Mucosa of stomach (tissue), 1 donor: ENCODE data around the gene ELAC1.

Experiments
- H3K27me3 ChIP-seq: one replicate; pipeline ENCODE4 v1.7.0; 2013; ENCODE audit warnings: mild to moderate bottlenecking, low read length; ENCODE audit not compliant: control insufficient read depth, insufficient read depth
- H3K36me3 ChIP-seq: one replicate; pipeline ENCODE4 v1.7.0; 2013; ENCODE audit warnings: low read length; ENCODE audit not compliant: control insufficient read depth, insufficient read depth
- H3K4me1 ChIP-seq: one replicate; pipeline ENCODE4 v1.7.0; 2013; ENCODE audit warnings: mild to moderate bottlenecking, low read length; ENCODE audit not compliant: control insufficient read depth, insufficient read depth
- H3K4me3 ChIP-seq: one replicate; pipeline ENCODE4 v1.7.0; 2013; ENCODE audit warnings: low read length
- H3K9ac ChIP-seq: one replicate; pipeline ENCODE4 v1.7.0; 2013; ENCODE audit warnings: mild to moderate bottlenecking, low read length, moderate library complexity
- H3K9me3 ChIP-seq: one replicate; pipeline ENCODE4 v1.7.0; 2013; ENCODE audit warnings: mild to moderate bottlenecking, low read length, moderate library complexity; ENCODE audit not compliant: control insufficient read depth
- donor health status: Pancreatic carcinoma.

ELAC1 gene

DNA sequence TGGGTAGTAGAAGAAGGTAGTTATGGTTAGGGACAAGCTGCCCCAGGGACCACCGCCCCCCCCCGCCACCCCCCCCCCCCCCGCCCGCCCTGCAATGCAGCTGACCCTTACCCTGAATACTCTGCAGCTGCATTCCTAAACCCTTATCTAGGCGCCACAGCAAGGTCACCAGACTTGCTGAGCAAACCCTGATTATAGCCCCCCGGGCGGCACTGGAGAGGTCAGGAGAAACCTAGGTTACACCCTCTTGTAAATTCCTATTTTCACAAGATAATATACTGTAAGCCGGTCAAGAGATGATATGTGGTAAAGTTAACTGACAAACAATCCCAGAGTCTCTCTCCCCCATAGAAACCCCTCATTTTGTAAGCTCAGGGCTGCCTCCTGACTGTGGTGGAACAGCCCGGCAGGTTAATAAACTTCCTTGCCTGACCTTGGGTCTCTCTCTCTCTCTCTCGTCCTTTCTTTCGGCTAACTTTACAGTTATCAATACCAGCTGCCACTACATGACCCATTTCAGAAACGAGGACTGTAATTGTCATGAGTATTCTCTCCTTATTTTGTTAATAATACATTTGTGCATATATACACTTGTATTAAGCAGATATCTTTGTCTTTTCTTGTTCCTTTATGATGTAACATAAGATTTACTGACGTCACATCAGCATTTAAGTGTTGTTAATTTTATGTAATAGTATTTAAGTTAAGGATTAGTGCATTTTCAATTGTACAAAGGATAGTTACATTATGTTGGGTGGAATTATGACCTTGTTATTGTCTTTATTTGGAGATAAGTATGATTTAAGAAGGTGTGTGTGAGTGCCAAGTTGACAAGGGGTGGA lies 39.3 kb downstream of the ELAC1 start:
- Histone ChIP-seq H3K4me1 (no peaks in the 10 kb centered on the region), H3K36me3 (no peaks in the 10 kb centered on the region), H3K27me3 (no peaks in the 10 kb centered on the region), H3K9ac (no peak overlapping the region), H3K4me3 (no peak overlapping the region), H3K9me3 (no peaks in the 10 kb centered on the region)

GRCh38 chr18:51007790-51008139 lies 39.9 kb downstream of the ELAC1 start:
- Histone ChIP-seq H3K4me1 (no peaks in the 10 kb centered on the region), H3K9me3 (no peaks in the 10 kb centered on the region), H3K27me3 (no peaks in the 10 kb centered on the region), H3K36me3 (no peaks in the 10 kb centered on the region), H3K9ac (no peak overlapping the region), H3K4me3 (no peak overlapping the region)

GRCh38 chr18:51009072-51009471 lies 41.2 kb downstream of the ELAC1 start:
- no peak overlapping the region for H3K9ac ChIP-seq
- H3K4me1 ChIP-seq: no peaks in the 10 kb centered on the region
- H3K36me3 ChIP-seq: no peaks in the 10 kb centered on the region
- no peaks in the 10 kb centered on the region for H3K9me3 ChIP-seq
- H3K27me3 ChIP-seq: no peaks in the 10 kb centered on the region
- no peak overlapping the region for H3K4me3 ChIP-seq

DNA sequence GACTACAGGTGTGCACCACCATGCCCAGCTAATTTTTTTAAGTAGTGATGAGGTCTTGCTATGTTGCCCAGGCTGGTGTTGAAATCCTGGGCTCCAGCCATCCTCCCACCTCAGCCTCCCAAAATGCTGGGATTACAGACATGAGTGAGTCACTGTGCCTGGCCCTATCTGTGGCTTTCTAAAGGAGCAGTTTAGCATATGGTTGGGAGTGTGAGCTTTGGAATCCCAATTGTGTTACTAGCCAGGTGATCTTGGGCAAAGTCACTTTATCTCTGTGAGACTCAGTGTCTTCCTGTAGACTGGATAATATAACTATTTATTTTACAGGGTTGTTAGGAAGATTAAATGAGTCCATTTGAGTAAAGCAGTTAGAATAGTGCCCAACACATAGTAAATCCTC lies 42.4 kb downstream of the ELAC1 start:
- Histone ChIP-seq H3K4me1 (no peaks in the 10 kb centered on the region), H3K36me3 (no peaks in the 10 kb centered on the region), H3K4me3 (no peak overlapping the region), H3K9ac (no peak overlapping the region), H3K9me3 (no peaks in the 10 kb centered on the region), H3K27me3 (no peaks in the 10 kb centered on the region)

- Histone ChIP-seq H3K9me3 (no peaks in the 10 kb centered on the region), H3K36me3 (no peaks in the 10 kb centered on the region), H3K9ac (no peak overlapping the region), H3K27me3 (no peaks in the 10 kb centered on the region), H3K4me3 (no peak overlapping the region), H3K4me1 (no peaks in the 10 kb centered on the region)
Measured at GRCh38 chr18:51011709-51012108, 43.9 kb downstream of the ELAC1 start.

- Histone ChIP-seq H3K9ac (no peak overlapping the region), H3K4me1 (no peaks in the 10 kb centered on the region), H3K9me3 (no peaks in the 10 kb centered on the region), H3K27me3 (no peaks in the 10 kb centered on the region), H3K36me3 (no peaks in the 10 kb centered on the region), H3K4me3 (no peak overlapping the region)
Measured at GRCh38 chr18:51012441-51012840, 44.6 kb downstream of the ELAC1 start.

- no peaks in the 10 kb centered on the region for H3K27me3 ChIP-seq
- H3K36me3 ChIP-seq: no peaks in the 10 kb centered on the region
- no peak overlapping the region for H3K9ac ChIP-seq
- no peaks in the 10 kb centered on the region for H3K9me3 ChIP-seq
- H3K4me1 ChIP-seq: no peaks in the 10 kb centered on the region
- H3K4me3 ChIP-seq: no peak overlapping the region
Measured at GRCh38 chr18:51013259-51013658, 45.4 kb downstream of the ELAC1 start.

DNA sequence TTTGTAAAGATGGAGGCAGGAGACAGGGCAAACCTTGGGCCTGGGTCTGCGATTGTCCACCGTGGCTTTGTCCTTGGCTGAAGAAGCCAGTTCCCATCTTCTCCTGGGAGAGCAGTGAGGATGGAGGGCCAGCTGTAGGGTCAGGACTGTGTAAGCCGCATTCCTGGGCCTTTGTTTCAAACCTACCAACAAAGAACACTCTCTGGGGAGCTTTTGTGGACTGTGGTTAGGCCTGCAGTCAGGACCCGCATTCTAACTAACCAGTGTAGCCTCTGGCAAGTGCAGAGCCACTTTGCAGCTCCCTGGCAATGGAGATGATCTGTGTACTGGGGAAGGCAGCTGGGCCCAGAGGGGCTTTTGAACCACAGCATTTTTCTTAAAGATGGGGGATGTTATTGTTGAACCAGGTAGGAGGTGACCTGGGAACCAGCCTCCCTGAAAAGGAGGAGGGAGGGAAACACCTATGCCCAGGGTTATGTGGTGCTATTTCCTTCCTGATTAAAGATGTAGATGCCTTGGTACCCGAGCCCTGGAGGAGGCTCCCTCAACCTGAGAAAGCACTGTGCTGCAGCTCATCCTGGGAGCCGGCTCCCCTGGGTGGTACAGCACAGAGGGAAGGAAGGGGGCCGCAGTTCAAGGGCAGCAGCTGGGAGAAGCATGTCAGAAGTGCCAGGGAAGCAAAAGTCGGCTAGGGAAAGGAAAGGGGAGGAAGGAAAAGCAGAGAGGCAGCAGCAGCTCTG lies 49.5 kb downstream of the ELAC1 start:
- no peaks in the 10 kb centered on the region for H3K27me3 ChIP-seq
- no peaks in the 10 kb centered on the region for H3K9me3 ChIP-seq
- H3K9ac ChIP-seq: no peak overlapping the region
- H3K4me3 ChIP-seq: no peak overlapping the region
- H3K4me1 ChIP-seq: no peaks in the 10 kb centered on the region
- H3K36me3 ChIP-seq: no peaks in the 10 kb centered on the region

DNA sequence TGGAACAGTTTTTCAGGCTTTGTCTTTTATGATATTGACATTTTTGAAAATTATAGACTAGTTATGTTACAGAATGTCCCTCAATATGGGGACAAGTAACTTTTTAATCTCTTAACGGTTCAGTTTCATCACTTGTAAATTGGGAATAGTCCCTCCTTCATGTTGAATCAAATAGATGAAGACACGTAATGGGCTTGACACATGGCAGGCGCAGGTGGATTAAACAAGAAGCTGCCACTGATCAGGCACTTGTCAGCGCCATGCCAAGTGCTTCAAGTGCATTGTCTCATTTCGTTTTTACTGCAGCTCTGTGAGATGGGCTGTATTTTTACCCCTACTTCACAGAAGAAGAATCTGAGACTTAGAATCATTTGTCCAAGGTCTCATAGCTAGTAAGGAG lies 52.7 kb downstream of the ELAC1 start:
- no peaks in the 10 kb centered on the region for H3K27me3 ChIP-seq
- no peak overlapping the region for H3K4me3 ChIP-seq
- no peaks in the 10 kb centered on the region for H3K9me3 ChIP-seq
- H3K36me3 ChIP-seq: no peaks in the 10 kb centered on the region
- no peaks in the 10 kb centered on the region for H3K4me1 ChIP-seq
- H3K9ac ChIP-seq: no peak overlapping the region

DNA sequence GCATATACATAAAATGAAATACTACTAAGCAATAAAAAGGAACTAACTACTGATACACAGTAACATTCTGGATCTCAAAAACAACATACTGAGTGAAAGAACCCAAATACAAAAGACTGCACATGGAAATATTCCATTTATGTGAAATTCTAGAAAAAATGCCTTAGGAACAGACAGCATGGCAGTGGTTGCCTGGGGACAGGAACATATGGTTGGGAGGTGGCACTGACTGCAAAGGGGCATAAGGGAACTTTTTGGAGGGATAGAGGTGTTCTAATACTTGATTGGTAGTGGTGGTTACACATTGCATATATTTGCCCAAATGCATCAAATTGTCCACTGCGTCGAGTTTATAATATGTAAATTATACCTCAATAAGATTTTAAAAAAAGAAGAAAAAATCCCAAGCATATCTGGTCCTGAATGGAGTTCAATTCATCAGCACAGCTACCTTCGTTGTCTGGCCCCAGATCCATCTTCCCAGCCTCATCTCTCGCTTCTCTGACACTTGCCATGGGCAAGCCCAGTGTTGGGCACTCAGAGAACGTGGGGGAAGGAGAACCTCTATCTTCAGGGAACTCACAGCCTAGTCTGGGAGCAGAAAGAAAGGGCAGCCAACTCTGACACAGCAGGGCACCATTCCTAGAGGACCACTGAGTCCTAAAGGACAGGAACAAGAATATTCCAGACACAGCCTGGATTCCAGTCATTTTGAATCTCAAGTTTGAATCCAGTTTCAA lies 53.6 kb downstream of the ELAC1 start:
- no peak overlapping the region for H3K9ac ChIP-seq
- H3K4me3 ChIP-seq: no peak overlapping the region
- no peaks in the 10 kb centered on the region for H3K27me3 ChIP-seq
- no peaks in the 10 kb centered on the region for H3K9me3 ChIP-seq
- H3K36me3 ChIP-seq: no peaks in the 10 kb centered on the region
- H3K4me1 ChIP-seq: no peaks in the 10 kb centered on the region

- Histone ChIP-seq H3K36me3 (no peaks in the 10 kb centered on the region), H3K9me3 (no peaks in the 10 kb centered on the region), H3K27me3 (no peaks in the 10 kb centered on the region), H3K9ac (no peak overlapping the region), H3K4me3 (no peak overlapping the region), H3K4me1 (peaks cover 10% of the 10 kb centered on the region)
Measured at GRCh38 chr18:51025512-51025911, 57.7 kb downstream of the ELAC1 start.

- Histone ChIP-seq H3K9ac (no peak overlapping the region), H3K9me3 (no peaks in the 10 kb centered on the region), H3K4me1 (peaks cover 24% of the 10 kb centered on the region), H3K27me3 (no peaks in the 10 kb centered on the region), H3K4me3 (no peak overlapping the region), H3K36me3 (no peaks in the 10 kb centered on the region)
Measured at GRCh38 chr18:51028201-51028805, 60.5 kb downstream of the ELAC1 start.
